HEK293 (cell line): ENCODE measurements around the gene APBB2.

Experiments
- ZBTB1 ChIP-seq: fragments of 450-650 bp; formaldehyde crosslinking; IDR thresholded peaks from 2 replicates; pipeline ENCODE4 v1.5.1; 2016; ENCODE audit warnings: missing biosample characterization, missing genetic modification characterization
- ZBTB20 ChIP-seq: fragments of 450-650 bp; formaldehyde crosslinking; IDR thresholded peaks from 2 replicates; pipeline ENCODE4 v1.5.1; 2016; ENCODE audit warnings: missing biosample characterization, missing genetic modification characterization
- ZBTB8A ChIP-seq: fragments of 450-650 bp; formaldehyde crosslinking; IDR thresholded peaks from 2 replicates; pipeline ENCODE4 v1.5.1; 2016; ENCODE audit warnings: missing biosample characterization, missing genetic modification characterization
- ZNF133 ChIP-seq: fragments of 450-650 bp; formaldehyde crosslinking; IDR thresholded peaks from 2 replicates; pipeline ENCODE4 v1.5.1; 2016; ENCODE audit warnings: missing biosample characterization, missing genetic modification characterization
- ZNF302 ChIP-seq: fragments of 450-650 bp; formaldehyde crosslinking; IDR thresholded peaks from 2 replicates; pipeline ENCODE4 v1.5.1; 2016; ENCODE audit warnings: missing biosample characterization, missing genetic modification characterization, low read depth
- ZNF37A ChIP-seq: fragments of 450-650 bp; IDR thresholded peaks from 2 replicates; pipeline ENCODE4 v1.5.1; 2018; ENCODE audit warnings: missing biosample characterization, missing genetic modification characterization
- TF ChIP-seq, protein P1 (sequence below): fragments of 450-650 bp; formaldehyde crosslinking; IDR thresholded peaks from 2 replicates; pipeline ENCODE4 v1.5.1; 2016; ENCODE audit warnings: missing biosample characterization, missing genetic modification characterization

DNA sequence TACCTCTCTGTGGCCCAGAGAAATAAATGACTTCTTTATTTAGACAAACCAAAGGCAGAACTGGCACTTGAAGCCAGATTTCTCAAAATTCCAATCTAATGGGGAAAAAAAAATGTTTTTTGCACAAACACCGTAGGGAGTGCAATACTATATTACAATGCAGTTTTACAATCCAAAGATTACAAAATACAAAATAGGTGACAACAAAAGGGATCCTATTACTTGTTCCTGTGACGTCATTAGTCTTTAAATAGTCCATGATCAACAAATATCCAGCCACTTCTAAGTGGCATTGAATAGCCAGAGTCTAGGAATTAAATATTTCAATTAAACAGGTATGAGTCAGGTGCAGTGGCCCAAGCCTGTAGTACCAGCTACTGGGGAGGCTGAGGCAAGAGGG lies 3.0 kb upstream of the APBB2 start:
- TF ChIP-seq ZNF133 (tag by site-specific recombination) (no peak), ZBTB8A (tag by site-specific recombination) (no peak), ZBTB20 (tag by site-specific recombination) (no peak), ZNF302 (tag by site-specific recombination) (no peak), ZBTB1 (tag by site-specific recombination) (no peak), ZNF37A (no peak)
- TF ChIP-seq, protein P1, sequence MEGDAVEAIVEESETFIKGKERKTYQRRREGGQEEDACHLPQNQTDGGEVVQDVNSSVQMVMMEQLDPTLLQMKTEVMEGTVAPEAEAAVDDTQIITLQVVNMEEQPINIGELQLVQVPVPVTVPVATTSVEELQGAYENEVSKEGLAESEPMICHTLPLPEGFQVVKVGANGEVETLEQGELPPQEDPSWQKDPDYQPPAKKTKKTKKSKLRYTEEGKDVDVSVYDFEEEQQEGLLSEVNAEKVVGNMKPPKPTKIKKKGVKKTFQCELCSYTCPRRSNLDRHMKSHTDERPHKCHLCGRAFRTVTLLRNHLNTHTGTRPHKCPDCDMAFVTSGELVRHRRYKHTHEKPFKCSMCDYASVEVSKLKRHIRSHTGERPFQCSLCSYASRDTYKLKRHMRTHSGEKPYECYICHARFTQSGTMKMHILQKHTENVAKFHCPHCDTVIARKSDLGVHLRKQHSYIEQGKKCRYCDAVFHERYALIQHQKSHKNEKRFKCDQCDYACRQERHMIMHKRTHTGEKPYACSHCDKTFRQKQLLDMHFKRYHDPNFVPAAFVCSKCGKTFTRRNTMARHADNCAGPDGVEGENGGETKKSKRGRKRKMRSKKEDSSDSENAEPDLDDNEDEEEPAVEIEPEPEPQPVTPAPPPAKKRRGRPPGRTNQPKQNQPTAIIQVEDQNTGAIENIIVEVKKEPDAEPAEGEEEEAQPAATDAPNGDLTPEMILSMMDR, result no peak
